Activated CD4-positive, alpha-beta T cell treated with anti-CD3 and anti-CD28 coated beads, Interleukin-2, amount 50 U/mL, for 48 hours (primary cell): Measurements from ENCODE around the gene PKLR.
A peak's percentile ranks its signal among the peaks of the same experiment; 100 is the strongest.
"Not testable (repeated sequence)": the region's sequence is repeated elsewhere in the genome, so short reads cannot be mapped to it uniquely, and the experiment has no call there.

ENCODE experiments used
- DNase-seq, 2 experiments: peaks; one replicate each; pipeline ENCODE4 v3.0.0-alpha.2; 2020

Gene PKLR

DNA sequence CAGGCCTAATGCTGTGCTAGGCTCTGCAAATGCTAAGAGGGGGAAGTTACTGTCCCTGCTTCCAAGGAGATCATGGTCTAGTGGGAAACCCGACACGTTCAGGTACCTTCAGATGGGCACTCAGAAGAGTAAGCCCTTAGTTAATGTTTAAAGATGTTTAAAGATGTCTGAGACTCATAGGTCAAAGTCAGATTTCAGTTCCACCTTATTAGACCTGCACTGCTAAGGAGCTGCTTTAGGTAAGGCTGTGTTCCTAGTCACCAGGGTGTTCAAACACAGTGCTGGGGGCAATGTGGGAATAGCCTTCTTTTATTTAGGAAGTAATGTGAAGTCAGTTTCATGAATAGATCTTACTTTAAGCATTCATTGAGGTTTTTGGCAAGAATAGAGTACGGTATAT lies 15.7 kb upstream of the PKLR start:
- DNase-seq = no peak

DNA sequence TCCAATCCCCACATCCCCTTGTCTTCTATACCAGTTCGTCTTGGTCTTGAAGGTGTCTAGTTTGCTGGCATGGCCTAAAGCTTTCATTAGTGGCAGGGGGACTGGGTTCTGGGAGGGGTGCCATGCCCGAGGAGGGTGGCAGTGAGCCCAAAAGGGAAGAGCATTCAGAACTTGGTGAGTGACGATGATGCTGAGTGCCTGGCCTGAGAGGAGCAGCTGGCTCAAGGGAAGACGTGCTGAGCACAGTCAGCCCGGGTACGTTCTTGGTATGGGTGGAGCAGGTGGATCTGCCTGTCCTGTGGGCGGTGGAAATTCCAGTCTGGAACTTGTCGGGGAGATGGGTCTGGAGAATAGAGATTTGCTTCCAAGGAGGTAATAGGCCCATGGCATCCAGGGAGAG lies 12.0 kb upstream of the PKLR start:
- no peak for DNase-seq

DNA sequence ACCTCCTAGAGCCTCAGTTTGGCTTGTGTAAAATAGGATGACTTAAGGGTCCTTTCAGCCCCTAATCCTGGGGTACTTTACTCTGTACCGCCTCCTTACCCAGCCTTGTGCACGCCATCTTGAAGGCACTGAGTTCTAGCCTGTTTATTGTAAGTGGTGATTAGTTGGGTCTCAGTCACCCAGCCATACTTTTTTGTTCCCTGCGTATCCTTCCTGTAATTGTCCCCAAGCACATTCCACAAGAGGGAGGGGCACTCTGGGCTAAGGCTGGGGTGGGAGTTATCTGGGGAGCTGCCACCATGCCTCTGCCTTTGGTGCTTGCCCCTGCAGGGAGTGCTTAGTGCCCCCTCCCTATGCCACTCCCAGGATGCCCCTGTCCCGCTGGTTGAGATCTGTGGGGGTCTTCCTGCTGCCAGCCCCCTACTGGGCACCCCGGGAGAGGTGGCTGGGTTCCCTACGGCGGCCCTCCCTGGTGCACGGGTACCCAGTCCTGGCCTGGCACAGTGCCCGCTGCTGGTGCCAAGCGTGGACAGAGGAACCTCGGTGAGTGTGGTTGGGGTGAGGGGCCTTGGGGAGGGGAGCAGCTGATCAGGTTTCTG lies 8.3 kb upstream of the PKLR start:
- no peak for DNase-seq

DNA sequence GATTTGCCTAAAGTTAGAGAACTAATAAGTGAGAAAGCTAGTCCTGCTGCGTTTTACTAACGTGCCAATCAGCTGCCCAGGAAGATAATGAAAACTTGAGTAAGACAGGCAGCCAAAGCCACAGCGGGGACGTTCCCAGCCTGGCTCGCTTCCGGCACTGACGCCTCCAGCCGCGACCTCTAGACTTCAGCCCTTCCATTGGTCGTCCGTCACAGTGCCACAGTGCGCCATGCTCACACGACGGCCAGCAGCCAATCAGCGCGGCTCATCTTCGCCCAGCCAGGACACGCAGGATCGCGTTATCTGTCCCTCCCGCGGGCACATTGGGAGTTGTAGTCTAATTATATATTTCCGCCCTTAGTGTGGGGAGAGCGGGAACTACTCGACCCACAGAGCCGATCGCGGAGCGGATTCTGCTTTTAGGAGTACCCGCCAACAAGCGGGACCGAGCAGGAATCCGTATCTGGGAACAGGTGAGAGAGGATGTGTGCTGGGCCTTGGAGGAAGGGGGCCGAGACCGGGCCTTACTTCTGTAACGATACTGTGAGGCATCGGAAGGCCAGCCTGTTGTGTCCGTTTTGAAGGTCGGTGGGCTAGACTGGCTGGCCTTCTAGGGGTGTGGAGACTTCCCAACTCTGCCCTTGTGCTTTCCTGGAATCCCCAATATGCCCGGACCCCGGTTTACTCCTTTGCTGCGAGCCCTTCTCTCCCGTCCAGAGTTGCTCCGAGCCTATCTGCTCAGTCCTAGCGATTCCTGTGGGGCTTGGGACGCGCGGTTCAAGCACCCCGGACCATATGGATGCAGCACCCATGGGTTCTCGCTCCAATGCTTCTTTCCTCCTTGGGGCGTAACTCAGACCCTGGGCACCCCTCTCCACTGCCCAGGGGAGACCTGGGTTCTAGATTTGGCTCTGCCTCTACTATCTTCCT lies 7.5 kb upstream of the PKLR start, which contains the start of gene FDPS:
TSS of gene FDPS (plus strand) at position 374 of the 930 bp plus-strand sequence. CDS start 924 bp downstream, outside the sequence.
- peak; percentile 96 to 98 for DNase-seq

DNA sequence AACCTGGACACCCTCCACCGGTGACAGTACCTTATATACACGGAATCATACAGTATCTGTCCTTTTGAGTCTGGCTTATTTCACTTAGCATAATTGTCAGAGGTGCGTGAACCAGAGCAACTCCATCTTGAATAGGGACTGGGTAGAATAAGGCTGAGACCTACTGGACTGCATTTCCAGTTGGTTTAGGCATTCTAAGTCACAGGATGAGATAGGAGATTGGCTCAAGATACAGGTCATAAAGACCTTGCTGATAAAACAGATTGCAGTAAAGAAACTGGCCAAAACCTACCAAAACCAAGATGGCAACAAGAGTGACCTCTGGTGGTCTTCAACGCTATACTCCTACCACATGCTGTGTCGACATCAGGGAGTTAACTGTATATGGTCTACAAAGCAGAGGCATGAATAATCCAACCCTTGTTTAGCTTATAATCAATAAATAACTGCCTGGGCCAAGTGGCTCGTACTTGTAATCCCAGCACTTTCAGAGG lies 6.1 kb upstream of the PKLR start:
- DNase-seq = no peak

DNA sequence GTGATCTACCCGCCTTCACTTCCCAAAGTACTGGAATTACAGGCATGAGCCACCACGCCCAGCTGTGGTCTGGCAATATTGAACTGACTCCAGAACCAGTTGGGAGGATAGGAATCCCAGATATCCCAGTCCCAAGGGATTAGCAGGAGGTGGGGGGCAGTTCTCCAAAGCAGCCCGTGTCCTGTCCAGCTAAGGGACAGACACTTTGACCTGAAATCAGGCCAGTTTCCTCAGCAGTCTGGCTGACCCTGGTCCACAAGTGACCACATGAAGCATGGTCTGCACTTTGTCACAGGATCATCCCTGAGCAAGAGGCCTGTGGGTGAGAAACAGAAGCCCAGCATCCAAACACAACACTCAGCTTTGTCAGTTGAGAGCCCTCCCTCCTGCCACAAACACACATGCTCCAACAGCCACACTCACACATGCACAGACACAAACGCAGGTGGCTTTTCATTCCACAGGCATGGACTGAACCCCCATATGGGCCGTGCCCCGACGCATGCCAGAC lies 4.7 kb upstream of the PKLR start:
- DNase-seq = no peak

DNA sequence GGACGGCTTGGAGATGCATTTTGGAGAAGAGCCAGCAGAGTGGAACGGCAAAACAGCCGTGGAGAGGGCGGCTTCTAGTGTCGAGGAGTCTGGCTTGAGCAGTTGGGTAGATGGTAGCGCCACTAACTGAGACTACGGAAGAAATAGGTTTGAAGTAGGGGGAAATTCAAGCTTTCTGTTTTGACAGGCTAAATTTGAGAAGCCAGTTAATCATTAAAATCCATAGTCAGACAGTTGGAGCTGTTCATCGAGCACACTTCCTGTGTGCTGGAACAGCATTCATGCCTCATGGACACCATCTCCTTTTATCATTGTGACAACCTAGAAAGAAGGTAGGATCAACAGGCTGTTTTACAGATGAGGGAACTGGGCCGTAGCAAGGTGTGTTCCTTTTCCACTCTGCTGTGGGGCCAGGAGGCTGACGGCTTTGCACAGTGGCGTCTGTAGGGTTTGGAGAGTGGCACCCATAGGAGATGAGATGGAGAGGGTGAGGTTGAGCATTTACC lies 3.4 kb upstream of the PKLR start:
- DNase-seq = no peak

DNA sequence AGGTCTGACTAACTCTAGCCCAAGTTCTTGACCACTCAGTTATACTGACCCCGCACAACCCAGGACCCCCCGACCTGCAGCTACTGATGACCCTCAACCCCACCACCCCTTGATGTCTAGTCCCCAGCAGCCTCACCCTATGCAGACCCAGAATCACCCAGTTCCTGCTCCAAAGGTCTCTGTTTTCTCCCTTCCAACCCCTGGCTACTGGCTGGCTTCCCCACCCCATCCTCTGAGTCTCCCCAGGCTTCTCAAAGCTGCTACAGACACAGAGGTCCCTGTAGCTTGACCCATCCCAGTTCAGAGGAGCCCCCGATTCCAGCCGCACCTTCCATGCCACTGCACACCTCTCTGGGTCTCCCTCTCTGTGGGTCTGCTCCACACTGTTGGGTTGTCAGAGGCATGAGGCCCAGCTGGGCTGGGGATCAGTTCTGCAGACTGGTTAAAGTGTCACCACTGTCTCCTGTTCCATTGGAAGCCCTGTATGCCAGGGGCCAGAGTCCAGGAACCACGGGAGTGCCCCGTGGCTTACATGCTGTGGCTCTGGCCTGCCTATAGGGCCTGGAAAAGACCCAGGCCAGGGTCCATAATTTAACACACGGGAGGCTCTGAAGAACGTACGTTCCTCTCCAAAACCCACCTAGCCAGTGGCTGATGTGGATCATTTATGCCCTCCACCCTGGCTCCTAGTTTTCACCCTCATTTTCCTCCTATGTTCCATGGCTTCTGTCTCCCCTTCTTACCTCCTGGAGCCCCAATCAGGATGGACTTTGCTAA lies 497 bp downstream of the PKLR start:
- DNase-seq = no peak

DNA sequence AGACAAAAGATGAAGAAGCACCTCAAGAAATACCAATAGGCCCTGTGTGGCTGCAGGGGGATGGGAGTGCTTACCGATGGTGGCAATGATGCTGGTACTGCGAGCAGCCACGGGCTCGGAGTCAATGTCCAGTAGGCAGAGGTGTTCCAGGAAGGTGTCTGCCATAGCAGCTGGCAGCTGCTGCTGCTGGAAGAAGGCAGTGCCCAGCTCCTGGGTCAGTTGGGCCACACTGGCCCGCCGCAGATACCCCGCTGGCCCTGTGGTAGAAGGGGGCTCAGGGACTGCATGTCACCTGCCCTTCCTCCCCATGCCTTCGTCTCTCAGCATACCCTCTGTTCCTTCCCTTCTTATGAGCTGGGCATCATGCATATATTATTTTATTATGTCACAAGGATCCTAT lies 1.2 kb downstream of the PKLR start:
- no peak for DNase-seq

DNA sequence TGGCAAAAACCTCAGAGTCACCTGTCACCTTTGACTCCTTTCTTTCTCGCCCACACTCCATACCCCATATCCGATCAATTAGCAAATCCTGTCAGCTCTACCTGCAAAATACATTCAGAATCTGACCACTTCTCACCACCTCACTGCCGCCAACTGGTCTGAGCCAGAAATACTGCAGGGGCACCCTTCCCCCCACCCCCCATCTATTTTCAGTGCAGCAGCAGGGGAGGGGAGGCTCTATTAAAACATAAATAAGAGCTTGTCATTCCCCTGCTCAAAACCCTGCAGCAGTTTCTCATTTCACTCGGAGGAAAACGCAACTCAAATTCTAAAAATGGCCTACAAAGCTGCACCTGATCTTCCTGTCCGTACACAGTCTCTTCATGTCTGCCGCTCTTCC lies 3.9 kb downstream of the PKLR start:
- DNase-seq = no peak

DNA sequence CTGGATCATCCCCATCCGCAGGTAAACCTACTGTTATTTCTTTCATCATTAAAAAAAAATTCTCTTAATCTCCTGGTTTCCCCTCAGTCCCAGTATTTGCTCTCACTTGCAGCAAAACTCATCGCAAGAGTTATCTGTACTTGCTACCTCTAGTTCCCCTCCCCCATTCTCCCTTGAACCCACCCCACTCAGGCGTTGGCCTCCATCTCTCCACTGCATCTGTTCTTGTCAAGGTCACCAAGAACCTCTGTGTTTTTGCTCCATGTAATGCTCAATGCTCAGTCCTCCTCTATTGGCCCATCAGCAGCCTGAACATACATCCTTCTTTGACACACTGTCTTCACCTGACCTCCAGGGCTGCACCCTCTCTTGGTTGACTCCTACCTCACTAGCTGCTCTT lies 4.6 kb downstream of the PKLR start:
- DNase-seq = no peak

DNA sequence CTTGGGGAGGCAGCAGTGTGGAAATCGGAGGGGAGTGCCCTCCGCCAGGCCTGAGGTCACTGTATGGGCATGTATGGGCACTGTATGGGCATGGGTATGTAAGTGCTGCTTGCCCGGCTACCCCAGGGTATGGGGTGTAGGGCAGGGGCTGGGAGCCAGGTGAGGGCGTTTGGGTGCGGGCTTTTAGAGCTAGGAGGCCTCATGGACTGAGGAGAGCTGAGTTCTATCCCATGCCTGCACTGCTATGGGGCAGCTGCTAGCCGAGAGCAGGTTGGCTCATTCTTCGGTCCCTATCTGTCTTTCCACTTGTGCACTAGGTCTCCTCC lies 5.3 kb downstream of the PKLR start:
- no peak for DNase-seq

DNA sequence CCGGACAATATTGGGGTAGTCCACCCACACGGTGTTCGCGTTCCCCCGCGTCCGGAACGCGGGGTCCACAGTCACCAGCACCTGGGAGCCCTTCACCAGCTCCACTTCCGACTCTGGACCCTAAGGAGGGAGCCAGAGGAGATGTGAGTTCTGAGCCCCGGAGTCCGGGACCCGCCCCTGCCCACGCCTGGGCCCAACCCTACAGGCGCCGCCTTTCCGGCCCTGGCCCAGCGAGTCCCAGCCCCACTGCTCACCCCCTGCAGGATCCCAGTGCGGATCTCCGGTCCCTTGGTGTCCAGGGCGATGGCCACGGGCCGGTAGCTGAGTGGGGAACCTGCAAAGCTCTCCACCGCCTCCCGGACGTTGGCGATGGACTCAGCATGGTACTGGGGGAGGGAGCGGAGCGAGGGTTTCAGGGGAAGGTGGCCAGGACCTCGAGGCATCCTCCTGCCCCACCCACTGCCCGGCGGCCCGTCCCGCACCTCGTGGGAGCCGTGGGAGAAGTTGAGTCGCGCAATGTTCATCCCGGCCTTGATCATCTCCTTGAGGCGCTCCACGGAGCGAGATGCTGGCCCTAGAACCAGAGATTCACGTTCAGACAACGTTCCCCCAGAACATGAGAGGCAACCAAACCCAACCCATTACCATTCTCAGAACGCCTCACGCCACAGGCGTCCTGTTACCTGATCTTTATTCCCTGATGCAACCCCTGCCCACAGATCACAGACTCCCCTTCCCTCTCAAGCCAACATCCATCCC lies 5.9 kb downstream of the PKLR start:
- no peak for DNase-seq

DNA sequence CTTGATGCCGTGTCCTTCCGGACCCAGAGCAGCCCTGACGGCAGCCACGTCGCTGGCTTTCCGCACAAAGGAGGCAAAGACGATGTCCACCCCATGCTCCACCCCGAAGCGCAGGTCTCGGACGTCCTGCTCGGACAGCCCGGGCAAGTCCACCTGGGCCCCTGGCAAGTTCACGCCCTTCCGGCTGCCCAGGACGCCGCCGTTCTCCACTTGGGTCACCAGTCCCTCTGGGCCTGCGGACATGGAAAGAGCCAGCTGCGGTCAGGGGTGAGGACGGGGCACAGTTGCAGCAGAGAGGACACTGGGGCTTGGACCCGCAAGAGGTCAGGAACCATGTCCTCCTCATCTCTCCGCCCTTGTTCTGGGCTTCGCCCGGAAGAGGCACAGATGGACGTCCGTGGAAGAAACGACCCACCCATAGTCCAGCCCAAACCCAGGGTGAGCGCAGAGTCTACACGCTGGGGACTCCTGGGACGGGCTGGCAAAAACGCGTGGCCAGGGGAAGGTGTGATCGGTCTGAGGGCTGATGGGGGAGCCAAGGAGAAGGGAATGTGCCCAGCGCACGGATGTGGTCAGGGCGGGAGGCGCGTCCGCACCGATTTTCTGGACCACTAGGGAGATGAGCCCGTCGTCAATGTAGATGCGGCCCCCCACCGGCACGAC lies 6.6 kb downstream of the PKLR start:
- DNase-seq = no peak

DNA sequence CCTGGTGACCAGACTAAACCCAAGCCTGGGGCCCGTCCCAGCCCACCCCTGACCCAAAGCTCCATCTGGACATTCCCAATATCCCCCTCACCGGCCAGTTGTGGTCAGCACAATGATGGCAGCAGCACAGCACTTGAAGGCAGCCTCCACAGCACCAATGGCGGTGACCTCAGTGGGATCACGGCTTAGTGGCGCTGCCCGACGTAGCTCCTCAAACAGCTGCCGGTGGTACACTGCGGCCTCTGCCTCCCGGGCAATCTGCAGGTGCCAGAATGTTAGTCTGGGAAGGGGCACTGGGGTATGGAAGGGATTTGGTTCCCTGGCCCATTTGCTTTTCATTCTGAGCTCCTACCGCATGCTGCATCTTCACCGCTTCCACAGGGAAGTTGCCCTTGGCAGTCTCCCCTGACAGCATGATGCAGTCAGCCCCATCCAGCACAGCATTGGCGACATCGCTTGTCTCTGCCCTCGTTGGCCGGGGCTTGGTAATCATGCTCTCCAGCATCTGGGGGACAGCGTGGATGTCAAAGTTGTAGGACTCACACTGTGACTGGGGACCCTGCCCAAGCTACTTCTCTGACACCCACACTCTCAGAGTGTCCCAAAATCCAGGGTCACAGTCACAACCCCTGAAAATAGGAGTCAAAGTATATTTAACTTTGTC lies 8.0 kb downstream of the PKLR start:
- DNase-seq = no peak

DNA sequence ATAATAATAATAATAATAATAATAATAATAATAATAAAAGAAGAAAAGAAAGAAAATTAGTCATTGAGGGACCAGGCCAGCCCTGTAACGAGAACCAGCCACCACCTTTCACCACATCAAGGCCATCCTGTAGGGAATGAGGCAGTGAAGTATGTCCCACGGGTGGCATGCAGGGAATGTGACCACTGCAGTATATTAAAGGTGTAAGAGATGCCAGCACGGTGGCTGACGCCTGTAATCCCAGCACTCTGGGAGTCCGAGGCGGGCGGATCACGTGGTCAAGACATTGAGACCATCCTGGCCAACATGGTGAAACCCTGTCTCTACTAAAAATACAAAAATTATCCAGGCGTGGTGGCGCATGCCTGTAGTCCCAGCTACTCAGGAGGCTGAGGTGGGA lies 10.2 kb downstream of the PKLR start:
- not testable (repeated sequence) for DNase-seq

DNA sequence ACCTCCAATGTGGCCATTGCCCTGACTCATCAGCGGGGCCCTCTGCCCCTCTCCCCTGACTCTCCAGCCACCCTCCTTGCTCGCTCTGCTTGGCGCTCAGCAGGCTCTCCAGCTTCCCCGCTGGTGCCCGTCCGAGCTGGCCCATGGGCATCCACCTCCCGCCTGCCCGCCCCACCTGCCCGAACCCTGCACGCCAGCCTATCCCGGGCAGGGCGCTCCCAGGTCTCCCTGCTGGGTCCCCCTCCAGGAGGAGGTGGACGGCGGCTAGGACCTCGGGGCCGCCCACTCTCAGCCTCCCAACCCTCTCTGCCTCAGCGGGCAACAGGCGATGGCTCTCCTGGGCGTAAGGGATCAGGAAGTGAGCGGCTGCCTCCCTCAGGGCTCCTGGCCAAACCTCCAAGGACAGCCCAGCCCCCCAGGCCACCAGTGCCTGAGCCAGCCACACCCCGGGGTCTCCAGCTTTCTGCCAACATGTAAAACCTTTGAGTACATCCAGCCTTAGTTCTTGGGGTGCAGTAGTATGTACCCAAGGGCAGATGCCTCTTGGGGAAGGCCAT lies 13.2 kb downstream of the PKLR start:
- no peak for DNase-seq

DNA sequence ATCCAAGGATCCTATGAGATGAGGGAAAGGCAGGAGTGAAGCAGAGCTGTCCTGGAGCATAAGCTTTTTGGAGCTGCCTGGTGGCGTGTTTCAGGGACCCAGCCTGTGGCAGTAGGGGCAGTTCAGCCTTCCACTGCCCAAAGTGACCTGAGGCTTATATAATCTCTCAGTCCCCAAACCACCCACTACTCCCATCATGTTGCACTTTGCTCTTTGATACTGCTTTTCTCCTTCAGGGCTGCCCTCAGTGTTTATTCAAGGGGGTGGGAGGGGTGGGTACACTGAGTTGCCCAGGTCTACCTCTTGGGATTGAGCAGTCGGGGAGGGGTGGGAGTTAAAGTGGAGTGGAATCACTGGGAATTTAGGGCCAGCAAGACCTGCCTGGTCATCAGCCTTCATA lies 14.7 kb downstream of the PKLR start:
- DNase-seq = no peak

DNA sequence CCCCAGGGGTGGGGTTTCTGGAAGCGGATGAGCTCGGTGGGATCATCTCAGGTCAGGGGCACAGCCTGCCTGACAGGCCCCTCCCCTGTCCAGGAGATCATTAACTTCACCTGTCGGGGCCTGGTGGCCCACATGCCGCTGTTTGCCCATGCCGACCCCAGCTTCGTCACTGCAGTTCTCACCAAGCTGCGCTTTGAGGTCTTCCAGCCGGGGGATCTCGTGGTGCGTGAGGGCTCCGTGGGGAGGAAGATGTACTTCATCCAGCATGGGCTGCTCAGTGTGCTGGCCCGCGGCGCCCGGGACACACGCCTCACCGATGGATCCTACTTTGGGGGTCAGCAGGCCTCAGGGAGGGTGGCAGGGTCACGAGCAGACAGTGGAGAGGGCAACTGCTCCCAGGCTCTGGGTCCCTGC lies 15.6 kb downstream of the PKLR start:
- DNase-seq = no peak

DNA sequence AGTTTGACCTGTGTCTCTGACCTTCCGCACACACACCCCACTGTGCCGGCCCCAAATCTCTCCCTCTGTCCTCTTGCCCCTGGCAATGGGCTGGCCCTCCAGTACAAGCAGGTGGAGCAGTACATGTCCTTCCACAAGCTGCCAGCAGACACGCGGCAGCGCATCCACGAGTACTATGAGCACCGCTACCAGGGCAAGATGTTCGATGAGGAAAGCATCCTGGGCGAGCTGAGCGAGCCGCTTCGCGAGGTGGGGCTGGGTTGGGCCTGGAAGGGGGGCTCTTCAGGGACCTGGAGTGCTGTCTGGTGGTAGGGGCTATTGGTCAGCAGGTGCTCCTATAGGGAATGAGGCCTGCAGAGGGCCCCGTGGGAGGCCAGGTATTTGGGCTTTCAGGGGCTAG lies 16.2 kb downstream of the PKLR start:
- DNase-seq = no peak

DNA sequence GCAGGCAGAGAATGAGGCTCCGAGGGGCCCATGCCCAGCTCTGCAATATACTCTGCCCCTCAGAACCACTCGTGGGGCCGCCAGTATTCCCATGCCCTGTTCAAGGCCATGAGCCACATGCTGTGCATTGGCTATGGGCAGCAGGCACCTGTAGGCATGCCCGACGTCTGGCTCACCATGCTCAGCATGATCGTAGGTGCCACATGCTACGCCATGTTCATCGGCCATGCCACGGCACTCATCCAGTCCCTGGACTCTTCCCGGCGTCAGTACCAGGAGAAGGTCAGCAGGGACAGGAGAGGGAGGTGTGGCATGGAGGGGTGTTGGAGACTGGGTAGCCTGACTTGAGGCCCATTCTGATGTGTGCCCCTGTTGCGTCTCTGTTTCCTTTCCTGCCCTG lies 16.8 kb downstream of the PKLR start:
- no peak for DNase-seq
